Measurements from ENCODE around the gene SYNDIG1L. TPM values are rescaled to one million over a fixed set of nuclear protein-coding genes. Genes with fewer than 3 reads are reported as not detected.

The SYNDIG1L gene
- polyA plus RNA-seq, 1 donor from 2014 or later = 2.0 TPM

DNA sequence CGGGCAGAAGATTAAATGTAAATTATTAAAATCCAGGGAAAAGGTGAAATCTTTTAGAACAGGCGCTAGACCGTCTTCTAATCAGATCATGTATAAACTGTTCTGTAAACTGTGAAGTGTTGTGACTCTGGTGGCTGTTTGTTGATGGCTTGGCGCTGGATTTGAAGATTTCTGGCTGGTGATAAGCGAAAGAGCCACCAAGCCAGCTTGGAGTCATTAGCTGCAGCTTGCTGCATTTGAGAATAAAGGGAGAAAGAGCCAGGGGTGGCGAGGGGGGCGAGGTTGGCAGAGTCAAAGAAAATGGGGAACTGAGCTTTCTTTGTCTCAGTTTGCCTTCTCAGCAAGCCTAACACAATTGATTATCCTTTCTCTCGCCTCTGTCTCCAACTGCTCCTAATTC, 8.0 kb downstream of the SYNDIG1L start:
- Histone ChIP-seq H2AFZ (ENCODE audit: low read depth, low read length) (no peak overlapping the region), H3K79me2 (replicated peaks; ENCODE audit: insufficient read depth, low read length) (no peaks in the 10 kb centered on the region), H3F3A (ENCODE audit: insufficient read depth, low read length, poor library complexity, severe bottlenecking) (no peaks in the 10 kb centered on the region), H3K27ac (ENCODE audit: low read length) (no peak overlapping the region), H3K4me3 (ENCODE audit: low read length) (no peak overlapping the region), H3K9ac (ENCODE audit: low read length) (no peak overlapping the region), H3K36me3 (ENCODE audit: insufficient read depth, low read length) (no peaks in the 10 kb centered on the region), H4K20me1 (ENCODE audit: insufficient read depth) (no peaks in the 10 kb centered on the region), H3K9me3 (ENCODE audit: low read length) (no peaks in the 10 kb centered on the region), H3K27me3 (ENCODE audit: insufficient read depth, low read depth, low read length) (peaks cover 5% of the 10 kb centered on the region), H3K4me2 (ENCODE audit: low read length) (no peak overlapping the region), H3K9me2 (ENCODE audit: insufficient read depth, low read length) (no peaks in the 10 kb centered on the region)
- no peak for TF ChIP-seq TAF1 (IDR thresholded peaks at IDR 0.05; ENCODE audit: low read depth)
- TF ChIP-seq RAD21 (conservative IDR thresholded peaks at IDR 0.05) = no peak
- TF ChIP-seq SMC3 (conservative IDR thresholded peaks at IDR 0.05; ENCODE audit: poor library complexity) = no peak
- TF ChIP-seq MXI1 (conservative IDR thresholded peaks at IDR 0.05; ENCODE audit: poor library complexity, severe bottlenecking) = no peak
- TF ChIP-seq, protein P1, sequence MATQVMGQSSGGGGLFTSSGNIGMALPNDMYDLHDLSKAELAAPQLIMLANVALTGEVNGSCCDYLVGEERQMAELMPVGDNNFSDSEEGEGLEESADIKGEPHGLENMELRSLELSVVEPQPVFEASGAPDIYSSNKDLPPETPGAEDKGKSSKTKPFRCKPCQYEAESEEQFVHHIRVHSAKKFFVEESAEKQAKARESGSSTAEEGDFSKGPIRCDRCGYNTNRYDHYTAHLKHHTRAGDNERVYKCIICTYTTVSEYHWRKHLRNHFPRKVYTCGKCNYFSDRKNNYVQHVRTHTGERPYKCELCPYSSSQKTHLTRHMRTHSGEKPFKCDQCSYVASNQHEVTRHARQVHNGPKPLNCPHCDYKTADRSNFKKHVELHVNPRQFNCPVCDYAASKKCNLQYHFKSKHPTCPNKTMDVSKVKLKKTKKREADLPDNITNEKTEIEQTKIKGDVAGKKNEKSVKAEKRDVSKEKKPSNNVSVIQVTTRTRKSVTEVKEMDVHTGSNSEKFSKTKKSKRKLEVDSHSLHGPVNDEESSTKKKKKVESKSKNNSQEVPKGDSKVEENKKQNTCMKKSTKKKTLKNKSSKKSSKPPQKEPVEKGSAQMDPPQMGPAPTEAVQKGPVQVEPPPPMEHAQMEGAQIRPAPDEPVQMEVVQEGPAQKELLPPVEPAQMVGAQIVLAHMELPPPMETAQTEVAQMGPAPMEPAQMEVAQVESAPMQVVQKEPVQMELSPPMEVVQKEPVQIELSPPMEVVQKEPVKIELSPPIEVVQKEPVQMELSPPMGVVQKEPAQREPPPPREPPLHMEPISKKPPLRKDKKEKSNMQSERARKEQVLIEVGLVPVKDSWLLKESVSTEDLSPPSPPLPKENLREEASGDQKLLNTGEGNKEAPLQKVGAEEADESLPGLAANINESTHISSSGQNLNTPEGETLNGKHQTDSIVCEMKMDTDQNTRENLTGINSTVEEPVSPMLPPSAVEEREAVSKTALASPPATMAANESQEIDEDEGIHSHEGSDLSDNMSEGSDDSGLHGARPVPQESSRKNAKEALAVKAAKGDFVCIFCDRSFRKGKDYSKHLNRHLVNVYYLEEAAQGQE (IDR thresholded peaks at IDR 0.05; ENCODE audit: borderline replicate concordance) = no peak
- TF ChIP-seq, protein P2, sequence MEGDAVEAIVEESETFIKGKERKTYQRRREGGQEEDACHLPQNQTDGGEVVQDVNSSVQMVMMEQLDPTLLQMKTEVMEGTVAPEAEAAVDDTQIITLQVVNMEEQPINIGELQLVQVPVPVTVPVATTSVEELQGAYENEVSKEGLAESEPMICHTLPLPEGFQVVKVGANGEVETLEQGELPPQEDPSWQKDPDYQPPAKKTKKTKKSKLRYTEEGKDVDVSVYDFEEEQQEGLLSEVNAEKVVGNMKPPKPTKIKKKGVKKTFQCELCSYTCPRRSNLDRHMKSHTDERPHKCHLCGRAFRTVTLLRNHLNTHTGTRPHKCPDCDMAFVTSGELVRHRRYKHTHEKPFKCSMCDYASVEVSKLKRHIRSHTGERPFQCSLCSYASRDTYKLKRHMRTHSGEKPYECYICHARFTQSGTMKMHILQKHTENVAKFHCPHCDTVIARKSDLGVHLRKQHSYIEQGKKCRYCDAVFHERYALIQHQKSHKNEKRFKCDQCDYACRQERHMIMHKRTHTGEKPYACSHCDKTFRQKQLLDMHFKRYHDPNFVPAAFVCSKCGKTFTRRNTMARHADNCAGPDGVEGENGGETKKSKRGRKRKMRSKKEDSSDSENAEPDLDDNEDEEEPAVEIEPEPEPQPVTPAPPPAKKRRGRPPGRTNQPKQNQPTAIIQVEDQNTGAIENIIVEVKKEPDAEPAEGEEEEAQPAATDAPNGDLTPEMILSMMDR (IDR thresholded peaks at IDR 0.05; ENCODE audit: poor library complexity, severe bottlenecking) = no peak
- TF ChIP-seq EZH2 (IDR thresholded peaks at IDR 0.05; ENCODE audit: borderline replicate concordance, insufficient read depth, low read length, poor library complexity, severe bottlenecking) = no peak
- TF ChIP-seq EP300 (conservative IDR thresholded peaks at IDR 0.05; ENCODE audit: poor library complexity, severe bottlenecking) = no peak
- TF ChIP-seq POLR2AphosphoS5 (IDR thresholded peaks at IDR 0.05) = no peak

- no peaks in the 10 kb centered on the region for H4K20me1 ChIP-seq (ENCODE audit: insufficient read depth)
- H3K79me2 ChIP-seq (replicated peaks; ENCODE audit: insufficient read depth, low read length) = no peaks in the 10 kb centered on the region
- no peak overlapping the region for H3K27ac ChIP-seq (ENCODE audit: low read length)
- H3K4me2 ChIP-seq (ENCODE audit: low read length) = no peak overlapping the region
- no peak overlapping the region for H2AFZ ChIP-seq (ENCODE audit: low read depth, low read length)
- H3K36me3 ChIP-seq (ENCODE audit: insufficient read depth, low read length) = no peaks in the 10 kb centered on the region
- H3K9me3 ChIP-seq (ENCODE audit: low read length) = no peaks in the 10 kb centered on the region
- no peak overlapping the region for H3K9ac ChIP-seq (ENCODE audit: low read length)
- TF ChIP-seq POLR2AphosphoS5 (IDR thresholded peaks at IDR 0.05) (no peak), TAF1 (IDR thresholded peaks at IDR 0.05; ENCODE audit: low read depth) (no peak), MXI1 (conservative IDR thresholded peaks at IDR 0.05; ENCODE audit: poor library complexity, severe bottlenecking) (no peak), EZH2 (IDR thresholded peaks at IDR 0.05; ENCODE audit: borderline replicate concordance, insufficient read depth, low read length, poor library complexity, severe bottlenecking) (no peak)
- H3K4me3 ChIP-seq (ENCODE audit: low read length) = no peak overlapping the region
- peaks cover 3% of the 10 kb centered on the region for H3K27me3 ChIP-seq (ENCODE audit: insufficient read depth, low read depth, low read length)
- no peaks in the 10 kb centered on the region for H3F3A ChIP-seq (ENCODE audit: insufficient read depth, low read length, poor library complexity, severe bottlenecking)
- H3K9me2 ChIP-seq (ENCODE audit: insufficient read depth, low read length) = no peaks in the 10 kb centered on the region
These were observed 8.4 kb downstream of the SYNDIG1L start for GRCh38 chr14:74417611-74418010.

Data from neural cell (in vitro differentiated cells).